SK-N-SH treated with all-trans-retinoic acid at 6 μM for 48 hours (cell line): ENCODE measurements around the gene DMBT1.

Experiments used
- ATAC-seq: fragments of 200-7000 bp; cut with Tn5 transposase; 3 replicates; pipeline ENCODE4 v1.9.1; 2020; ENCODE audit warnings: mild to moderate bottlenecking, moderate library complexity
- ARNTL ChIP-seq: fragments of 450-650 bp; formaldehyde crosslinking; IDR thresholded peaks from 2 replicates; pipeline ENCODE4 v1.5.0; 2020; ENCODE audit warnings: low read depth, mild to moderate bottlenecking, moderate library complexity, borderline replicate concordance
- BACH2 ChIP-seq: fragments of 250-450 bp; sonication (Bioruptor Pico); IDR thresholded peaks from 2 replicates; pipeline ENCODE4 v1.9.0; 2021; ENCODE audit warnings: mild to moderate bottlenecking, borderline replicate concordance
- CSDC2 ChIP-seq: fragments of 250-450 bp; sonication (Bioruptor Pico); IDR thresholded peaks from 2 replicates; pipeline ENCODE4 v1.5.0; 2020; ENCODE audit warnings: mild to moderate bottlenecking, moderate library complexity
- ESRRG ChIP-seq: fragments of 250-450 bp; sonication (Bioruptor Pico); IDR thresholded peaks from 2 replicates; pipeline ENCODE4 v1.6.1; 2021; ENCODE audit warnings: mild to moderate bottlenecking
- ISL1 ChIP-seq: fragments of 250-450 bp; sonication (Bioruptor Pico); IDR thresholded peaks from 2 replicates; pipeline ENCODE4 v2.1.2; 2022; ENCODE audit warnings: mild to moderate bottlenecking, moderate library complexity
- OSR1 ChIP-seq: fragments of 250-450 bp; sonication (Bioruptor Pico); IDR thresholded peaks from 2 replicates; pipeline ENCODE4 v1.8.0; 2022; ENCODE audit warnings: moderate library complexity, mild to moderate bottlenecking, inconsistent platforms
- PPARA ChIP-seq: fragments of 250-450 bp; sonication (Bioruptor Pico); IDR thresholded peaks from 2 replicates; pipeline ENCODE4 v1.5.0; 2020; ENCODE audit warnings: mild to moderate bottlenecking, borderline replicate concordance
- SNAI2 ChIP-seq: fragments of 250-450 bp; sonication (Bioruptor Pico); IDR thresholded peaks from 2 replicates; pipeline ENCODE4 v1.5.0; 2020; ENCODE audit warnings: mild to moderate bottlenecking, moderate library complexity
- TCF4 ChIP-seq: fragments of 250-450 bp; sonication (Bioruptor Pico); IDR thresholded peaks from 2 replicates; pipeline ENCODE4 v1.8.0; 2021; ENCODE audit warnings: mild to moderate bottlenecking, moderate library complexity, borderline replicate concordance
- TOX ChIP-seq: fragments of 250-450 bp; sonication (Bioruptor Pico); IDR thresholded peaks from 2 replicates; pipeline ENCODE4 v1.8.0; 2021; ENCODE audit warnings: mild to moderate bottlenecking, moderate library complexity, borderline replicate concordance
- ZC3H10 ChIP-seq: fragments of 250-450 bp; sonication (Bioruptor Pico); IDR thresholded peaks from 2 replicates; pipeline ENCODE4 v1.5.1; 2021; ENCODE audit warnings: mild to moderate bottlenecking, moderate library complexity
- ZFP3 ChIP-seq: fragments of 250-450 bp; sonication (Bioruptor Pico); IDR thresholded peaks from 2 replicates; pipeline ENCODE4 v1.5.0; 2020; ENCODE audit warnings: mild to moderate bottlenecking, moderate library complexity
- ZFP30 ChIP-seq: fragments of 450-650 bp; formaldehyde crosslinking; IDR thresholded peaks from 2 replicates; pipeline ENCODE4 v1.5.0; 2022; ENCODE audit warnings: mild to moderate bottlenecking, moderate library complexity
- ZNF565 ChIP-seq: fragments of 450-650 bp; formaldehyde crosslinking; conservative IDR thresholded peaks from 2 replicates; pipeline ENCODE4 v1.5.0; 2020; ENCODE audit warnings: low read depth, mild to moderate bottlenecking, moderate library complexity
- ZNF70 ChIP-seq: fragments of 450-650 bp; formaldehyde crosslinking; IDR thresholded peaks from 2 replicates; pipeline ENCODE4 v1.5.0; 2020; ENCODE audit warnings: mild to moderate bottlenecking, moderate library complexity
- ZNF8 ChIP-seq: fragments of 450-650 bp; formaldehyde crosslinking; IDR thresholded peaks from 2 replicates; pipeline ENCODE4 v1.5.0; 2020; ENCODE audit warnings: mild to moderate bottlenecking, moderate library complexity
- TF ChIP-seq, protein P1 (sequence below): fragments of 250-450 bp; sonication (Bioruptor Pico); IDR thresholded peaks from 2 replicates; pipeline ENCODE4 v1.5.0; 2020; ENCODE audit warnings: mild to moderate bottlenecking, moderate library complexity
- TF ChIP-seq, protein P2 (sequence below): fragments of 250-450 bp; sonication (Bioruptor Pico); IDR thresholded peaks from 2 replicates; pipeline ENCODE4 v1.5.1; 2021; ENCODE audit warnings: mild to moderate bottlenecking, moderate library complexity
- TF ChIP-seq, protein P3 (sequence below): fragments of 250-450 bp; sonication (Bioruptor Pico); IDR thresholded peaks from 2 replicates; pipeline ENCODE4 v1.8.0; 2021; ENCODE audit warnings: low read depth, mild to moderate bottlenecking, moderate library complexity, borderline replicate concordance
- TF ChIP-seq, protein P4 (sequence below): fragments of 250-450 bp; sonication (Bioruptor Pico); IDR thresholded peaks from 2 replicates; pipeline ENCODE4 v1.5.1; 2020; ENCODE audit warnings: low read depth, mild to moderate bottlenecking, moderate library complexity
- TF ChIP-seq, protein P5 (sequence below): fragments of 250-450 bp; sonication (Bioruptor Pico); IDR thresholded peaks from 2 replicates; pipeline ENCODE4 v1.8.0; 2020; ENCODE audit warnings: mild to moderate bottlenecking, moderate library complexity, borderline replicate concordance

Gene DMBT1

DNA sequence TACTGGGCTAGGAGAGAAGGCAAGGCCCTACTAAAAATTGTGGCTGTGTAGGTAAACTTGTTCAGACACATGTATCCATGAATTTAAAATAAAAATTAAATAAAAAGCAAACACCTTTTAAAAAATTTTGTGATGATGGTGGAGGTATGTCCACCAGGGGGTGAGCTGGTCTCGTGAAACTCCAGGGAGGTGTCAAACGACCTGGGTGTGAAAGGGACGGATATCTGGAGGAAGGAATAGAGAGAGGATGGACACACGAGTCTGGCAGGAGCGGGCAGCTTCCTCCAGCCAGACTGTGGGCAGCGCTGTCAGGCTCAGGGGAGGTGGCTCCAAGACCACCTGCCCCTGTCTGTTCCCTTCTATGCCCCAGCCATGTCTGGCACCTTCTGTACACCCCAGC, 34.8 kb upstream of the DMBT1 start:
- ATAC-seq = peak; percentile 22; the same call in 1 of the 3 replicates
- TF ChIP-seq ZC3H10 = no peak
- no peak for TF ChIP-seq TCF4 (CRISPR knock-in tag)
- no peak for TF ChIP-seq ZFP30
- TF ChIP-seq CSDC2 = no peak
- no peak for TF ChIP-seq OSR1 (CRISPR knock-in tag)
- TF ChIP-seq, protein P1, sequence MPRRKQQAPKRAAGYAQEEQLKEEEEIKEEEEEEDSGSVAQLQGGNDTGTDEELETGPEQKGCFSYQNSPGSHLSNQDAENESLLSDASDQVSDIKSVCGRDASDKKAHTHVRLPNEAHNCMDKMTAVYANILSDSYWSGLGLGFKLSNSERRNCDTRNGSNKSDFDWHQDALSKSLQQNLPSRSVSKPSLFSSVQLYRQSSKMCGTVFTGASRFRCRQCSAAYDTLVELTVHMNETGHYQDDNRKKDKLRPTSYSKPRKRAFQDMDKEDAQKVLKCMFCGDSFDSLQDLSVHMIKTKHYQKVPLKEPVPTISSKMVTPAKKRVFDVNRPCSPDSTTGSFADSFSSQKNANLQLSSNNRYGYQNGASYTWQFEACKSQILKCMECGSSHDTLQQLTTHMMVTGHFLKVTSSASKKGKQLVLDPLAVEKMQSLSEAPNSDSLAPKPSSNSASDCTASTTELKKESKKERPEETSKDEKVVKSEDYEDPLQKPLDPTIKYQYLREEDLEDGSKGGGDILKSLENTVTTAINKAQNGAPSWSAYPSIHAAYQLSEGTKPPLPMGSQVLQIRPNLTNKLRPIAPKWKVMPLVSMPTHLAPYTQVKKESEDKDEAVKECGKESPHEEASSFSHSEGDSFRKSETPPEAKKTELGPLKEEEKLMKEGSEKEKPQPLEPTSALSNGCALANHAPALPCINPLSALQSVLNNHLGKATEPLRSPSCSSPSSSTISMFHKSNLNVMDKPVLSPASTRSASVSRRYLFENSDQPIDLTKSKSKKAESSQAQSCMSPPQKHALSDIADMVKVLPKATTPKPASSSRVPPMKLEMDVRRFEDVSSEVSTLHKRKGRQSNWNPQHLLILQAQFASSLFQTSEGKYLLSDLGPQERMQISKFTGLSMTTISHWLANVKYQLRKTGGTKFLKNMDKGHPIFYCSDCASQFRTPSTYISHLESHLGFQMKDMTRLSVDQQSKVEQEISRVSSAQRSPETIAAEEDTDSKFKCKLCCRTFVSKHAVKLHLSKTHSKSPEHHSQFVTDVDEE (CRISPR knock-in tag) = no peak
- TF ChIP-seq, protein P2, sequence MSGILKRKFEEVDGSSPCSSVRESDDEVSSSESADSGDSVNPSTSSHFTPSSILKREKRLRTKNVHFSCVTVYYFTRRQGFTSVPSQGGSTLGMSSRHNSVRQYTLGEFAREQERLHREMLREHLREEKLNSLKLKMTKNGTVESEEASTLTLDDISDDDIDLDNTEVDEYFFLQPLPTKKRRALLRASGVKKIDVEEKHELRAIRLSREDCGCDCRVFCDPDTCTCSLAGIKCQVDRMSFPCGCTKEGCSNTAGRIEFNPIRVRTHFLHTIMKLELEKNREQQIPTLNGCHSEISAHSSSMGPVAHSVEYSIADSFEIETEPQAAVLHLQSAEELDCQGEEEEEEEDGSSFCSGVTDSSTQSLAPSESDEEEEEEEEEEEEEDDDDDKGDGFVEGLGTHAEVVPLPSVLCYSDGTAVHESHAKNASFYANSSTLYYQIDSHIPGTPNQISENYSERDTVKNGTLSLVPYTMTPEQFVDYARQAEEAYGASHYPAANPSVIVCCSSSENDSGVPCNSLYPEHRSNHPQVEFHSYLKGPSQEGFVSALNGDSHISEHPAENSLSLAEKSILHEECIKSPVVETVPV (CRISPR knock-in tag) = no peak
- TF ChIP-seq TOX (CRISPR knock-in tag) = no peak
- no peak for TF ChIP-seq ISL1 (CRISPR knock-in tag)
- TF ChIP-seq ZNF8 (CRISPR knock-in tag) = no peak
- TF ChIP-seq ESRRG (CRISPR knock-in tag) = no peak
- TF ChIP-seq PPARA (CRISPR knock-in tag) = no peak
- TF ChIP-seq, protein P3, sequence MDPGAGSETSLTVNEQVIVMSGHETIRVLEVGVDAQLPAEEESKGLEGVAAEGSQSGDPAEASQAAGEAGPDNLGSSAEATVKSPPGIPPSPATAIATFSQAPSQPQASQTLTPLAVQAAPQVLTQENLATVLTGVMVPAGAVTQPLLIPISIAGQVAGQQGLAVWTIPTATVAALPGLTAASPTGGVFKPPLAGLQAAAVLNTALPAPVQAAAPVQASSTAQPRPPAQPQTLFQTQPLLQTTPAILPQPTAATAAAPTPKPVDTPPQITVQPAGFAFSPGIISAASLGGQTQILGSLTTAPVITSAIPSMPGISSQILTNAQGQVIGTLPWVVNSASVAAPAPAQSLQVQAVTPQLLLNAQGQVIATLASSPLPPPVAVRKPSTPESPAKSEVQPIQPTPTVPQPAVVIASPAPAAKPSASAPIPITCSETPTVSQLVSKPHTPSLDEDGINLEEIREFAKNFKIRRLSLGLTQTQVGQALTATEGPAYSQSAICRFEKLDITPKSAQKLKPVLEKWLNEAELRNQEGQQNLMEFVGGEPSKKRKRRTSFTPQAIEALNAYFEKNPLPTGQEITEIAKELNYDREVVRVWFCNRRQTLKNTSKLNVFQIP (CRISPR knock-in tag) = no peak
- TF ChIP-seq ZNF70 (CRISPR knock-in tag) = no peak
- TF ChIP-seq ZNF565 (CRISPR knock-in tag) = no peak
- no peak for TF ChIP-seq ARNTL
- no peak for TF ChIP-seq ZFP3 (CRISPR knock-in tag)
- TF ChIP-seq SNAI2 = no peak
- TF ChIP-seq, protein P4, sequence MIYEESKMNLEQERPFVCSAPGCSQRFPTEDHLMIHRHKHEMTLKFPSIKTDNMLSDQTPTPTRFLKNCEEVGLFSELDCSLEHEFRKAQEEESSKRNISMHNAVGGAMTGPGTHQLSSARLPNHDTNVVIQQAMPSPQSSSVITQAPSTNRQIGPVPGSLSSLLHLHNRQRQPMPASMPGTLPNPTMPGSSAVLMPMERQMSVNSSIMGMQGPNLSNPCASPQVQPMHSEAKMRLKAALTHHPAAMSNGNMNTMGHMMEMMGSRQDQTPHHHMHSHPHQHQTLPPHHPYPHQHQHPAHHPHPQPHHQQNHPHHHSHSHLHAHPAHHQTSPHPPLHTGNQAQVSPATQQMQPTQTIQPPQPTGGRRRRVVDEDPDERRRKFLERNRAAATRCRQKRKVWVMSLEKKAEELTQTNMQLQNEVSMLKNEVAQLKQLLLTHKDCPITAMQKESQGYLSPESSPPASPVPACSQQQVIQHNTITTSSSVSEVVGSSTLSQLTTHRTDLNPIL (CRISPR knock-in tag) = no peak
- TF ChIP-seq, all 23 proteins: peak for 0

DNA sequence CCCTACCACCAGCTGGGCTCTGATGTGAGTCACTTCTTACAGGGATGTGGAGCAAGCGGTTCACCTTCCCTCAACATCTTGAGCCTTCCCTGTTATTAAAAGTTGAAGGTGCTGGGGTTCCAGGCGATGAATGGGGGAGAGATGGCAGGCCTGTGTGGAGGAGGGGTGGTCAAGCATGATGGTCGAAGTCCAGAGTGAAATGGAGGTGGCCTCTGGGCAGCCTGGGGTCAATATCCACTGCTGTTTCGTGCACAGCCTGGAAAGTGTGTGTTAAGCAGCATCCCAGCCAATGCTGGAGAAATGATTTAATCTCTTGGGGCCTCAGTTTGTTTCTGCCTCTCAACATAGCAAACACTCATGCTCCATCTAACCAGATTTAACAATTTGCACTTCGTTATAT, 33.7 kb upstream of the DMBT1 start:
- ATAC-seq = no peak
- TF ChIP-seq ZC3H10 (no peak), ZFP3 (CRISPR knock-in tag) (no peak), BACH2 (CRISPR knock-in tag) (no peak), OSR1 (CRISPR knock-in tag) (no peak), ISL1 (CRISPR knock-in tag) (no peak)
- TF ChIP-seq, protein P5, sequence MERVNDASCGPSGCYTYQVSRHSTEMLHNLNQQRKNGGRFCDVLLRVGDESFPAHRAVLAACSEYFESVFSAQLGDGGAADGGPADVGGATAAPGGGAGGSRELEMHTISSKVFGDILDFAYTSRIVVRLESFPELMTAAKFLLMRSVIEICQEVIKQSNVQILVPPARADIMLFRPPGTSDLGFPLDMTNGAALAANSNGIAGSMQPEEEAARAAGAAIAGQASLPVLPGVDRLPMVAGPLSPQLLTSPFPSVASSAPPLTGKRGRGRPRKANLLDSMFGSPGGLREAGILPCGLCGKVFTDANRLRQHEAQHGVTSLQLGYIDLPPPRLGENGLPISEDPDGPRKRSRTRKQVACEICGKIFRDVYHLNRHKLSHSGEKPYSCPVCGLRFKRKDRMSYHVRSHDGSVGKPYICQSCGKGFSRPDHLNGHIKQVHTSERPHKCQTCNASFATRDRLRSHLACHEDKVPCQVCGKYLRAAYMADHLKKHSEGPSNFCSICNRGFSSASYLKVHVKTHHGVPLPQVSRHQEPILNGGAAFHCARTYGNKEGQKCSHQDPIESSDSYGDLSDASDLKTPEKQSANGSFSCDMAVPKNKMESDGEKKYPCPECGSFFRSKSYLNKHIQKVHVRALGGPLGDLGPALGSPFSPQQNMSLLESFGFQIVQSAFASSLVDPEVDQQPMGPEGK (CRISPR knock-in tag) = no peak

DNA sequence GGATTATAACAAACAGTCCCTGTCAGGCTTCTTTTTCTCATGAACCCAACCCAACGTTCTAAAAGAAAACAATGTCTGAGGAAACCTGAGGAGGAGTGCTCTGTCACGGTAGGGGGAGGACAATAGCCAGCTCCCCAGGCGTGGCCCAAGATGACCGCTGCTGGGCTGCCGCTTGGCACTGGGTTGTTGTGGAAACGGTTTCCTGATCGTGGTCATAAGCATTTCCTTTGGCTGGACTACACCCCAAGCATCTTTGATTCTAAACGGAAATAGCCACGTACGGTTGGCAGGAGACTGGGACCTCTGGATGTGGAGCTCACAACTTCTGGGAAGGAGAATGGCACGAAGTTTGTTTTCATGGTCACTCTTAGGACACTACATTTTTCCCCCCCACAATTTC, 30.4 kb upstream of the DMBT1 start:
- no peak for ATAC-seq
- TF ChIP-seq, protein P3 (CRISPR knock-in tag) = no peak
- TF ChIP-seq, protein P5 (CRISPR knock-in tag) = no peak
- TF ChIP-seq, protein P2 (CRISPR knock-in tag) = no peak
- TF ChIP-seq ZFP3 (CRISPR knock-in tag) (no peak), ISL1 (CRISPR knock-in tag) (no peak), ESRRG (CRISPR knock-in tag) (no peak), OSR1 (CRISPR knock-in tag) (no peak)
